HUES64 (cell line): ENCODE results near the gene GTPBP3.

ENCODE experiments used
- H3K27ac ChIP-seq: 2 replicates; pipeline ENCODE4 v1.7.0; 2013; ENCODE audit warnings: low read depth, low read length, inconsistent platforms
- H3K27me3 ChIP-seq: 2 replicates; pipeline ENCODE4 v1.6.1; 2013; ENCODE audit warnings: mild to moderate bottlenecking, low read length; ENCODE audit not compliant: insufficient read depth
- H3K36me3 ChIP-seq: 2 replicates; pipeline ENCODE4 v1.6.1; 2013; ENCODE audit warnings: mild to moderate bottlenecking, low read length; ENCODE audit not compliant: insufficient read depth
- H3K4me1 ChIP-seq: 2 replicates; pipeline ENCODE4 v1.6.1; 2013; ENCODE audit warnings: mild to moderate bottlenecking, low read length, moderate library complexity; ENCODE audit not compliant: insufficient read depth
- H3K4me3 ChIP-seq: 2 replicates; pipeline ENCODE4 v1.5.1; 2013; ENCODE audit warnings: mild to moderate bottlenecking, low read length, moderate library complexity
- H3K9ac ChIP-seq: 2 replicates; pipeline ENCODE4 v1.6.1; 2013; ENCODE audit warnings: mild to moderate bottlenecking, low read depth, low read length
- H3K9me3 ChIP-seq: 2 replicates; pipeline ENCODE4 v1.6.1; 2013; ENCODE audit warnings: low read depth, low read length; ENCODE audit not compliant: insufficient read depth
- WGBS: fragments of 150-250, 120-280 bp; methylation state at CpG from one replicate; pipeline ENCODE4 v1.1.7; 2013; ENCODE audit warnings: missing lambda C conversion rate; 5-methylcytosine and 5-hydroxymethylcytosine counted together

Gene GTPBP3

GRCh38 chr19:17309965-17310461 is 27.3 kb upstream of the GTPBP3 start:
- WGBS: 9% methylated on average over 23 of the region's 23 CpGs
- Histone ChIP-seq H3K4me1 (peaks cover 14% of the 10 kb centered on the region), H3K36me3 (peaks cover 25% of the 10 kb centered on the region), H3K27me3 (no peaks in the 10 kb centered on the region), H3K27ac (peak overlapping the region; percentile 69), H3K9ac (peak overlapping the region; percentile 65), H3K9me3 (no peaks in the 10 kb centered on the region), H3K4me3 (peak overlapping the region; percentile 86)

DNA sequence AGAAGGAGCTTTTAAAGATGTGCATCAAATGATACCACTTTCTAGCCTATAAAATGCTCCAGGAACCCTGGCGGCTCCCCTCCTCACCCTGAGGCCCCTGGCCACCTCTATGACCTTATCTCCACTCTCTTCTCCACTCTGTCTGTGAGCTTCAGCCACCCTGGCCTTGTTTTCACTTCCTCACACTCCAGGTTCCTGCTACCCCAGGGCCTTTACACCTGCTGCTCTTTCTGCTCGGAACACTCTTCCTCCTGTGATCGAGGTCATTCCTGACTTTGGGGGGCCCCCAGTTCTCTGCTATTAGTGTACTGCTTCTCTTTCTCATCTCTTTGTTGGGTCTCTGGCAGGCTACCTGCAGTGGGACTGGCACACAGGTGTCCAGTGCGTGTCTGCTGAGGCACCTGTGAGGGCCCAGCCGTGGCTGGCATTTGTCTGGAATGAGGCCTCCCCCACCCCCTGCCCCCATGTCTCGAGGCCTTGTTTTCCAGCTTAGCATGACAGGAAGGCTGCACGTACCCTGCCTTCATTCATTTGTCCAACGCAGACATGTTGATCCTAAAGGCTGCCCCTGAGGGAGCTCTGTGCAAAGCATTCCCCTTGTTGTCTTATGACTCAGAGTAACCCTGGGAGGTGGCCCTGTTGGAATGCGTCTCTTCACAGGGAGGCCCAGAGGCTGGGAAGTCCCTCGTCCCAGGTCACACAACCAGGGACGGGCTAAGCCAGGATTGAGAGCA is 25.7 kb upstream of the GTPBP3 start:
- WGBS: 82% methylated on average over 11 of the region's 11 CpGs
- Histone ChIP-seq H3K4me3 (no peak overlapping the region), H3K9ac (no peak overlapping the region), H3K4me1 (peaks cover 11% of the 10 kb centered on the region; the same call in 1 of the 2 replicates), H3K27ac (peak overlapping the region; percentile 41; the same call in 1 of the 2 replicates), H3K36me3 (peaks cover 38% of the 10 kb centered on the region), H3K9me3 (no peaks in the 10 kb centered on the region), H3K27me3 (no peaks in the 10 kb centered on the region)

DNA sequence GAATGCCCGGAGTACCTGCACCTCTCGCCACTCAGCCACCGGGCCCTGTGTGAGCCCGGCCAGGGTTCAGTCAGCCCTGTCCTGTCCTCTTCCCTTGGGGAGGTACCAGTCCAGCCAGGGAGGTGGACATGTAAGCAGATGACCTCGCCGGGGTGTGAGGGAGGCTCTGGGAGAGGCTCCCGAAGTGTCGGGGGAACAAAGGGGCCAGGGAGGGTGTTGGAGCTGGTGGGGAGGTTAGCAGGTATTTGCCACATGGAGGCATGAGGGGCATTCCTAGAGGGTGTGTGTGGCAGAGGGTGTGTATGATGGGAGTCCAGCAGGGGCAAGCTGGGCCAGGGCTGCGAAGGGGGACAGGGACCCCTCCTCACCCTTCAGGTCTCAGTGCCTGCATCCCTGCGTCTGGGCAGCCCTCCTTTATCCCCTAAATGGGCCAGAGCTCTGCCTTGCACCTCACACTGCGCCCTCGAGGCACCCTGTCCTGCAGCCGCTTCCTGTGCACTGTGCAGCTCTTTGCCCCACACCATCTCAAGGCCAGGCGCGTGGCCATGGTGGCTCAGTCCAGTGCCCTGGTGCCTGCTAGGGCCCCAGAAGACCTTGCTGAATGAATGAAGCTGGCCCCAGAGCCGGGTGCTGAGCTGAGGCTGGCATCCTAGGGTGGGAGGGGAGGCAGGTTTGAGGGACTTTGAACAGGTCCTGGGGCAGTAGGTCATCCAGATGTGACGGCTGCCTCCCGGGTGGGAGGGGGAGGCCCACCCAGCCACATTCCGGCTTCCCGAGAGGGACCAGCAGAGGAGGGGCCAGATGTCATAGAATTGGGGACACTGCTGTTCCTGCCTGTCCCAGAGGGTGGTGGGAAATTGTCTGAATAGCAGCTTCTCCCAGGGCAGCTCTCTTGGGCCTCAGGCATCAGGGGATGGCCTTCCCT is 24.9 kb upstream of the GTPBP3 start:
- no peaks in the 10 kb centered on the region for H3K9me3 ChIP-seq
- H3K27me3 ChIP-seq: no peaks in the 10 kb centered on the region
- peak overlapping the region; percentile 24; the same call in 1 of the 2 replicates for H3K9ac ChIP-seq
- peaks cover 41% of the 10 kb centered on the region for H3K36me3 ChIP-seq
- H3K4me1 ChIP-seq: peaks cover 11% of the 10 kb centered on the region; the same call in 1 of the 2 replicates
- 91% methylated on average over 20 of the region's 20 CpGs for WGBS
- H3K27ac ChIP-seq: peak overlapping the region; percentile 41; the same call in 1 of the 2 replicates
- no peak overlapping the region for H3K4me3 ChIP-seq

DNA sequence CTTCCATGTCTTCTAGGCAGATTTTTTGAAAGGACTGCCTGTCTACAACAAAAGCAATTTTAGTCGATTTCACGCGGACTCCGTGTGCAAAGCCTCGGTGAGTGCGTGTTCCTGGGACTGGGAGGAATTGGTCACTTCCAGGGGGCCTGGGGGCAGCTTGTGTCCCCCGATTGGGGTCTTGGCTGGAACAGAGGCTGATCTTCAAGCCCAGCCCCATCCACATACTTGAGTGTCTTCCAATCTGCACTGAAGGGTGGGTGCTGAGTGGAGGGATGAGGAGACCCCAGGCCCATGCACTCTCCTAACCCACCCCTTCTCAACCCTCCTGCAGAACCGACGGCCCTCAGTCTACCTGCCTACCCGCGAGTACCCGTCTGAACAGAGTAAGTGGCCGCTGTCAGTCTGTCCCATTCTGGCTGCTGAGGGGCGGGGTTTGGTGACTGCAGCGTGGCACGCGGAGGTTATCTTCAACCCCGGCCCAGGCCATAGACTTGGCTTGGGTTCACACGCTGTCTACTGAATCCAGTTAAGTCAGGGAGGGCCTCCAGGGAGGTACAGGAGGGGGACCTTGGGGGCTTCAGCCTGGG is 23.3 kb upstream of the GTPBP3 start:
- Histone ChIP-seq H3K36me3 (peaks cover 45% of the 10 kb centered on the region), H3K27me3 (no peaks in the 10 kb centered on the region), H3K4me3 (no peak overlapping the region), H3K9me3 (no peaks in the 10 kb centered on the region), H3K9ac (no peak overlapping the region), H3K27ac (no peak overlapping the region), H3K4me1 (peaks cover 11% of the 10 kb centered on the region; the same call in 1 of the 2 replicates)
- WGBS: 97% methylated on average over 19 of the region's 19 CpGs

DNA sequence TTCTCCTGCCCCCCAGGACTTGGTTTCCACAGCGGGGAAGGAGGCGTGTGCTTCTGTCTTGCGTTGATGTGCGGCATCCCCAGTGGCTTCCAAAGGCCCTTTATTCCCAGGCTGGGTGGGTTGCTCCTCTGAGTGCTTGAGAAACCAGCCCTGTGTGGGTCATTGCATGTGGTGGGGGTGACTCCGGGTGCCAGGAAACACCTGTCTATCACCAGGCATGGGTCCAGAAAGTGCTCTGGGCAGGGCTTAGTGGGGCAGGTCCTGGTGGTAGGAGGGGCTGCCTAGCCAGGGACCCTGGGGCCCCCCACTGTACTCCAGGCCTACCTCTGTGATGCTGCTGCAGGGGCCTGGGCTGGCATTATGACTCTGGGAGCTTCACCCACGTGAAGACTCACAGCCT is 18.4 kb upstream of the GTPBP3 start:
- no peak overlapping the region for H3K9ac ChIP-seq
- H3K4me3 ChIP-seq: no peak overlapping the region
- no peaks in the 10 kb centered on the region for H3K9me3 ChIP-seq
- H3K27me3 ChIP-seq: no peaks in the 10 kb centered on the region
- WGBS: 94% methylated on average over 6 of the region's 6 CpGs
- no peaks in the 10 kb centered on the region for H3K4me1 ChIP-seq
- H3K27ac ChIP-seq: no peak overlapping the region
- H3K36me3 ChIP-seq: peaks cover 57% of the 10 kb centered on the region

DNA sequence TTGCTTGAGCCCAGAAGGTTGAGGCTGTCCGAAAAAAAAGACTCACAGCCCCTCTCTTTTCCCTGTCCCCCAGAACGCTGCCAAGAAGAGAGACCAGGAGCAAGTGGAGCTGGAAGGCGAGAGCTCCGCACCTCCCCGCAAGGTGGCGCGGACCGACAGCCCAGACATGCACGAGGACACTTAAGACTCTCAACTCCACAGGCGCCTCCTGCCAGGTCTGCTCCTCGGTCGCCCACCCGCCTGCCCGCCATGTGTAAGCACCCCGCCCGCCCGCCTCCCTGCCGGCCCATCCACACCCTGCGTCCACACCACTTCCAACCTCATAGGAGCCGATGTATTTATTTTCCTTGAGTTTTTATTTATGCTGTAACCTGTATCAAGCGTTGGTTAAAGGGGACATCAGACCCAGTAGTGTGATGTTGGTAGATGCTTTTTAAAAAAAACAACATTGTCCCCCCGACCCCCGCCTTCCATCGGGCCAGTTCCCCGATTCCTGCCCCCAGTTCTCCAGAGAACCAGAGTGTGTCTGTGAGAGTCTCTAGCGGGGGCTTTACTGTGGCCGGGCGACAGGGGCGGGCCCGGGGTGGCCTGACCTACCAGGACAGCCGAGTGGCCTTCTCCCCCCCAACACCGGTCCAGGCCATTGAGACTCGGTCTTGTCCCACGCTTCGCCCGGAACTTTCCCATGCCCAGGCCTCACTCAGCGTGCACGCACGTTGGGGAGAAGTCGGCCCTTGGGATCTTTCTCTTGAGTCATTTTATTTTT is 17.7 kb upstream of the GTPBP3 start:
- no peak overlapping the region for H3K9ac ChIP-seq
- no peaks in the 10 kb centered on the region for H3K4me1 ChIP-seq
- WGBS: 95% methylated on average over 39 of the region's 40 CpGs
- H3K27ac ChIP-seq: no peak overlapping the region
- H3K36me3 ChIP-seq: peaks cover 50% of the 10 kb centered on the region
- no peaks in the 10 kb centered on the region for H3K27me3 ChIP-seq
- H3K4me3 ChIP-seq: no peak overlapping the region
- H3K9me3 ChIP-seq: no peaks in the 10 kb centered on the region

DNA sequence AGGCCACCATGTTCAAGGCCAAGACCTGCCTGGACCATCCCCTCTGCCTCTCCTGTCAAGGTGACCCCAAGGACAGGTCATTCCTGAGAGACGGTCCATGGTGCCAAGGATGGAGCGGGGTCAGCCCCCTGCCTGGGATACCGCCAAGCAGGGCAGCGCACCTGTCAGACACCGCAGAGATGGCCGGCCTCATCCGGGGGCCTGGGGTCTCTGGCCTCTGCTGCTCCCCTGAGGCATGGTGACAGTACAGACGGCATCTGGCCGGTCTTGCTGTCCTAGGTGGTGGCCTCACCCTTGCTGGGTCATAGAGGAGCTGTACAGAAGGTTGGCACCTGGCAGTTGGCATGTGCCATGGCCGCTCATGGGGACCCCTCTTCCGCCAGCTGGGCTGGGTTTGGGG is 16.9 kb upstream of the GTPBP3 start:
- Histone ChIP-seq H3K4me1 (no peaks in the 10 kb centered on the region), H3K27ac (no peak overlapping the region), H3K9ac (no peak overlapping the region), H3K9me3 (no peaks in the 10 kb centered on the region), H3K36me3 (peaks cover 50% of the 10 kb centered on the region), H3K4me3 (no peak overlapping the region), H3K27me3 (no peaks in the 10 kb centered on the region)
- WGBS: 86% methylated on average over 11 of the region's 11 CpGs

GRCh38 chr19:17321655-17322489 is 15.5 kb upstream of the GTPBP3 start:
- H3K36me3 ChIP-seq: peaks cover 48% of the 10 kb centered on the region
- 93% methylated on average over 19 of the region's 19 CpGs for WGBS
- H3K9me3 ChIP-seq: no peaks in the 10 kb centered on the region
- 0 out of 2 replicates have a peak overlapping the region, but pooled peaks have one; percentile 35 for H3K27ac ChIP-seq
- H3K4me3 ChIP-seq: no peak overlapping the region
- no peaks in the 10 kb centered on the region for H3K27me3 ChIP-seq
- no peak overlapping the region for H3K9ac ChIP-seq
- 0 out of 2 replicates have a peak, but pooled peaks cover 3% of the 10 kb centered on the region for H3K4me1 ChIP-seq

GRCh38 chr19:17322854-17323253 is 14.5 kb upstream of the GTPBP3 start:
- 93% methylated on average over 9 of the region's 10 CpGs for WGBS
- H3K9me3 ChIP-seq: no peaks in the 10 kb centered on the region
- H3K27ac ChIP-seq: 0 out of 2 replicates have a peak overlapping the region, but pooled peaks have one; percentile 1
- H3K36me3 ChIP-seq: peaks cover 48% of the 10 kb centered on the region
- 0 out of 2 replicates have a peak overlapping the region, but pooled peaks have one; percentile 1 for H3K9ac ChIP-seq
- no peaks in the 10 kb centered on the region for H3K27me3 ChIP-seq
- no peak overlapping the region for H3K4me3 ChIP-seq
- H3K4me1 ChIP-seq: 0 out of 2 replicates have a peak, but pooled peaks cover 4% of the 10 kb centered on the region
